RCC 7860 (cell line): ENCODE data around the gene CCDC152.

ENCODE experiments used
- DNase-seq: peaks from one replicate; pipeline ENCODE4 v3.0.0-alpha.2; 2015; ENCODE audit warnings: low spot score
- FAIRE-seq: peaks from 2 replicates; lab custom pipeline; 2012; peaks lifted over from hg19 to GRCh38; lab: Jason Lieb, UNC

Gene CCDC152

GRCh38 chr5:42779083-42779482 is 22.5 kb downstream of the CCDC152 start:
- no peak for DNase-seq
- no peak for FAIRE-seq

GRCh38 chr5:42781584-42781983 is 25.0 kb downstream of the CCDC152 start:
- FAIRE-seq: no peak

GRCh38 chr5:42784132-42784531 is 27.5 kb downstream of the CCDC152 start:
- DNase-seq (no peak), FAIRE-seq (no peak)

More at GRCh38 chr5:42781584-42781983, 25.0 kb downstream of the CCDC152 start:
- no peak for DNase-seq

DNA sequence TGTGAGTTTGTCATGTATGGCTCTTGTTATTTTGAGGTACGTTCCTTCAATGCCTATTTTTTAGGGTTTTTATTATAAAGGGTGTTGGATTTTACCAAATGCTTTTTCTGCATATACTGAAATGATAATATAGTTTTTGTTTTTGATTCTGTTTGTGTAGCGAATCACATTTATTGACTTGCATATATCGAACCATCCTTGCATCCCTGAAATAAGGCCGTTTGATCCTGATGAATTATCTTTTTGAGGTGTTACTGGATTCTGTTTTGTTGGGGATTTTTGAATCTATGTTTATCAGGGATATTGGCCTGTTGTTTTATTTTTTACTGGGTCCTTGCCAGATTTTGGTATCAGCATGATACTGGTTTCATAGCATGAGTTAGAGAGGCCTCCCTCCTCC is 29.1 kb downstream of the CCDC152 start:
- FAIRE-seq (no peak), DNase-seq (no peak)

DNA sequence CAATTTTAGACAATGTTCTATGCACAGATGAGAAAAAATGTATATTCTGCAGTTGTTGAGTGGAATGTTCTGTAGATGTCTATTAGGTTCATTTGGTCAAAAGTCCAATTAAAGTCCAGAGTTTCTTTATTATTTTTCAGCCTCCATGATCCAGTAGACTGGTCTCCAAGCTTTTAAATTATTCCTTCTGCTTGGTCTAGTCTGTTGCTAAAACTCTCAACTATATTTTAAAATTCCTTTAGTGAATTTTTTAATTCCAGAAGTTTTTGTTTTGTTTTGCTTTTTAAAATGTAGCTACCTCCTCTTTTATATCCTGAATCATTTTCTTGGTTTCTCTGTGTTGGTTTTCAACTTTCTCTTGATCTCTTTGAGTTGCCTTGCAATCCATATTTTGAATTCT is 30.5 kb downstream of the CCDC152 start:
- FAIRE-seq (no peak), DNase-seq (no peak)

GRCh38 chr5:42787845-42788244 is 31.2 kb downstream of the CCDC152 start:
- FAIRE-seq: no peak
- DNase-seq: no peak

DNA sequence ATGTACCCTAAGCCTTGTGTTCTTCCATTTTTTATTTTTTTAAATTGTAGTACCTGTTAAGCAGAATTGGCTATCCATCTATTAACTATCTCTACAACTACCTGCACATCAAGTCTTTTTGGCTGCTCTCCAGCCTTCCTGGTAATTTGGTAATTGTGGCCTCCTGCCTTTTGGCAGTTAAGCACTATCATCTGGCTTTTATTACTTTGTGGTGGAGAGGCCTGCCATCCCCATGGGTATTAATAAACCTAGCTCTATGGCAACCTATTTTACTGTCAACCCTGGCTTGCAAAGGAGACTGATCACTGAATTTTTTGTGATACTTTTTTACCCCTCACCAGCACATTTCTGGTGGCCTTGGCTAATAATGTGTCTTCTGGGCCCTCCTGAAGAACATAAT is 34.5 kb downstream of the CCDC152 start:
- FAIRE-seq (no peak), DNase-seq (no peak)

GRCh38 chr5:42798284-42799240 is 41.9 kb downstream of the CCDC152 start:
- DNase-seq: no peak
- FAIRE-seq: no peak

GRCh38 chr5:42799241-42799608 is 42.6 kb downstream of the CCDC152 start:
- FAIRE-seq: no peak
- DNase-seq: no peak

GRCh38 chr5:42799668-42800114 is 43.1 kb downstream of the CCDC152 start:
- no peak for FAIRE-seq
- no peak for DNase-seq

DNA sequence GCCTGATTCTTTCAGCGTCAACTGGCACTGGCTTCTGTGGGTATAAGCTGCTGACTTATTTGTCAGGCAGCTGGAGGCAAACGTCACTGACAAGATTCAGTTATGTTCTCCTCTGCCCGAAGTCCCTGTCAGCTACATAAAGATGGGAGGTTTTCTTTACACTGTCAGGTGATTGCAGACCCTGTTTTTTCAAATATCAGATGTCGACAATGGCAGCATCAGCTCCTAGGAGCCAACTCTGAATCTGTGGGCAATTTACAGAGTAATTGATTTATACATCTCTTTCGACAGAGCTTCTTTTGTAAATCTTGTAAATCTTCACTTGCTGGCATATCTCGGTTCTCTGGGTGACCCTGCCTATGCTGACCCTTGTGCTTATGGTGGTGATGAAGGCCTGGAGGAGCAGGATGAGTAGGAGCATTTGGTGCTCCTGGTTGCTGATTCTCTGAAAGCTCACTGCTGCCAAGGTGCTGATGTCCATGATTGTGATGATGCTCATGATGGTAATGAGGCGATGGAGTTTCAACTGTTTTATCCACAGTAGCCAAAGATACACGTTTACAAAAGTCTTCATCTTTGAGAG is 44.2 kb downstream of the CCDC152 start:
- DNase-seq (no peak), FAIRE-seq (no peak)

DNA sequence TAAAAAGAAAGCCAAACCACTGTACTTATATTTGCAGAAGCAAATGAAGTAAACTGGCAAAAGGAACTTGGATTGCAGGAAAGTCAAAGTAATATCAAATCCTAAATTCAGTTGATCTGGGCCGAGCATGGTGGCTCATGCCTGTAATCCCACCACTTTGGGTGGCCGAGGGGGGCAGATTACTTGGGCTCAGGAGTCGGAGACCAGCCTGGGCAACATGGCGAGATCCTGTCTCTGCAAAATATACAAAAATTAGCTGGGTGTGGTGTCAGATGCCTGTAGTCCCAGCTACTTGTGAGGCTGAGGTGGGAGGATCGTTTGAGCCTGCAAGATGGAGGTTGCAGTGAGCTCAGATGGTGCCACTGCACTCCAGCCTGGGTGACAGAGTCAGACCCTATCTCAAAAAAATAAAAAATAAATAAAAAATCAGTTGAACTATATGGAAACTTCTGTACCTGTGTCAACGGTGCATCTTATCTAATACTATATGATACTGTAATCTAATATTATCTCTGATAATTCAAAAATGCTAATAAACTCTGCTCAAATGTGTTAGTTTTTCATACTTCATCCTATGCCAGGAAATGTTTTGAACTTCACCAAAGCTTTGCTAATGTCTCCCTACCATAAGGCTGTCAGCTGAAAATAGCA is 45.0 kb downstream of the CCDC152 start:
- DNase-seq (no peak), FAIRE-seq (no peak)

DNA sequence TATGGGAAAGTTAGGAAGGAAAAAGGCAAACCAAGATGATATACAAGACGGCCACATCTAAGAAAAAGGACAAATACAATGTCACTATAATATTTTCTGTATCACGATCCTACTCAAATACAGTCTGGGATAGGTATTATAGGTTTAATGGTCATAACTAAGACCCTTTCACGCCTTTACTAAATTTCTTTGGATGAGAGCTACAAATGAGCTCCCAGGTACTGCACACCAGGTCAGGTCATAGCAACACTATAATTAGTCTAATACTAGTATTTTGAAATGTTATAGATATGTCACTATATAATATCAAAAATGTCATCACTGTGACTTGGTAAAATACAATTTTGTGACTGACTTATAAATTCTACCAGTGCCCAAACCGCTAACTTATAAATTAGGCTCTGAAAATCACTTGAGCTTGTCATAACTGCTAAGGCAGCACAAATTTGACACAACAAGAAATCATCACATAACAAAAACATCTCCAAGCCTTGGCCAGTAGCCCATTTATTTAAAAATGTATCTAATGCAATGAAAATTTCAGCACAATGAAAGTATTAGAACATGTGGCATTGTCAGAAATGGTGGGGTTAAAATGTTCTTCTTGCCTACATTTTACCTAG is 48.2 kb downstream of the CCDC152 start:
- no peak for DNase-seq
- FAIRE-seq: no peak

DNA sequence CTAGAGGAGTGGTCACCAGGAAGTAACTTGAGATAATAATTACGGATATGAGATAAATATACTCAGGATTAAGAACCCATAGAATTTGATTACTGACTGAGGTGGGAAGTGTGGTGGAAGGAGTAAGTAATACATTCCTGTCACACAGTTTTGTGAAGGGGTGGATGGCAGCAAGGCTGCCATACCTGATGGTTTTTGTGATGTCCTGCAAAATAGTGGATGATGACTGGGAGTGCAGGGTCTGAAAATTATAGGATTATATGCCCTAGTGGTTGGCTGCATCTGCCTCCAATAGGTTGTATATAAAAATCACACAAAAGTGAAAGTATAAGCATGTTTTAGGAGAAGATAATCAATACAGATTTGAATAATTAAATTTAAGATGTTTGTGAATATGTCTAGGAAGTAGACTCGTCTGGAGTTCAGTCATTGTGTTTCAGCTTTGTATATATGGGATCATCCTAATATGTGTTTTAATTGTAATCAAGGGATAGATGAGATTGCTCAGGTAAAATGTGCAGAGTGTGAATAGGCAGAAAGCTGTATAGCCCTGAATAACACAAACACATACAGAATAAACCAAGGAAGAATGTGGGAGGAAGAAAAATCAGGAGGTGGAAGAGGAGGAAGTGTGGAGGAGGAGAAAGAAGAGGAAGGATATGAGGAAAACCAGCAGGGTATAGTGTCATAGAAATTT is 49.5 kb downstream of the CCDC152 start:
- no peak for DNase-seq
- no peak for FAIRE-seq

GRCh38 chr5:42806701-42807262 is 50.2 kb downstream of the CCDC152 start:
- DNase-seq (no peak), FAIRE-seq (no peak)

DNA sequence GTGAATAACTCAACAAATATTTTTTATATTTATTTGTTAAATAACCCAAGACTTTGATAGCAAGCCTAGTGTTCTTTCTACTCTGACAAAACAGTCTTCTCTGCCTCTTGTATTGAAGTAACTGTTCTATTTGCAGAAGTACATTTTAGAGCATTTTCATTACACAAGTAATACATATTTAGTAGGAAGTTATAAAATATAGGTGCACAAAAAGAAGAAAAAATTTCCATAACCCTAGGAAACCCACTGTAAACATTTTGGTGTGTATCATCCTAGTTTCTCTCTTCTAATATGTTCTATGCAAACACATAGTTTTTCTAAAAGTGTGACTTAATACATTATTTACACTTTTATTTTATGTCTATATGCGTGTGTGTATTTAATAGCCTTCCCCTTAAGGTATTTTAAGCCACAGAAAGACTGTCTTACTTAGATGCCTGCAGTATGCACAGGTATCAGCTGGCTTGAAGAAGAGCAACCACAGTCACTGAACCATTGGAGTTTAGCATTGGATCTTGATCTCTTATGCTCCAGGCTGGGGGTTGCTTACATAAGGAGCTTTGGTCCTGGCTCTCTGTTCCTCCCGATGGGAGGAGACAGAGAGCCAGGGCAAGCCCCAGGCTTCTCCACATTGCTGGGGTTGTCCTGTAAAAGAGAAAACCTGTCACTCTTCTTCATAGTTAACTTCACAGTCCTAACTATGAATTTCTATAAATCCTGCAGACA is 51.3 kb downstream of the CCDC152 start:
- FAIRE-seq: no peak
- DNase-seq: no peak

DNA sequence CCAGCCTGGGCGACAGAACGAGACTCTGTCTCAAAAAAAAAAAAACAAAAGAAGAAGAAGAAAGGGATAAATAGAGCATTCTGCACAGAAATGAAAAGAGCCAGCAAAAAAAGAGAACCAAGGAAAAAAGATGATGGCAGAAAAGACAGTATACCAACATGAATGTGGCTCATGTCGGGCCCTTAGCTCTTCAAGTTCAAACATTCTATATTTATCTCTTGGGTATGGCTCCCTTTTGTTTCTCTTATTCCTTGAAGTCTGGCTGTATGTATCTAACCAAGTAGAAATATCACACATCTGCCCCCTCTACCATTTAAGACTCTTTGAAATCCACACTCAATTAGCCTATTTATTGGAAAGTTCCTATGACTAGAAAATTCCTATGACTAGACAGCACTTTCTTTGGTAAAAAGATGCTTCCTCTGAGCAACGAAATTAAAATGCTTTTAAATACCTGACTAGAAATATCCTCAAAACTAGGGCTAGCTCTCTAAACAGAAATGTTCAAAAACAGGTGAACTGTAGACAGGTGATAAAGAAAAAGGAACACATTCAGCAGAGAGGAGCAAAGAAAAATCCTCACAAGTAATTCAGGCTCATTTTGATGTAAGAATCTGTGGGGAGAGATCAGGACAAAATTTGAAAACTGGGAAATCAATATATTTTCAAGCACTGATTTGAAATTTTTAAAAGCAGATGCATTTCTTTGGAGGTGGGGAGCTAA is 52.4 kb downstream of the CCDC152 start:
- FAIRE-seq (no peak), DNase-seq (no peak)

GRCh38 chr5:42810834-42811590 is 54.4 kb downstream of the CCDC152 start:
- no peak for DNase-seq
- FAIRE-seq: no peak
